Activated CD8-positive, alpha-beta memory T cell treated with anti-CD3 and anti-CD28 coated beads, Interleukin-2, amount 50 U/mL, for 1 hour (primary cell): ENCODE results near the gene MORF4L1.

Experiments used
- DNase-seq: peaks from one replicate; pipeline ENCODE4 v3.0.0-alpha.2; 2020; ENCODE audit errors: extremely low read depth

Gene MORF4L1

GRCh38 chr15:78946493-78946892, 73.8 kb downstream of the MORF4L1 start:
- DNase-seq = no peak

- DNase-seq = no peak
Observed at GRCh38 chr15:78947506-78947905, 74.8 kb downstream of the MORF4L1 start.
